ENCODE measurements around the gene APOBEC3B. TPM values are rescaled to one million over a fixed set of nuclear protein-coding genes. Genes with fewer than 3 reads are reported as not detected.
"Not testable (repeated sequence)": the region's sequence is repeated elsewhere in the genome, so short reads cannot be mapped to it uniquely, and the experiment has no call there.

The APOBEC3B gene
- not detected for total RNA-seq

- peak; percentile 12 for DNase-seq
These were observed at the start of gene APOBEC3B for GRCh38 chr22:38981992-38982927. TSS of gene APOBEC3B (plus strand) at chr22:38982347. CDS start at chr22:38982454, 107 bp downstream.

- no peak for DNase-seq
These were observed 47.1 kb upstream of the APOBEC3B start for GRCh38 chr22:38935023-38935422.

DNA sequence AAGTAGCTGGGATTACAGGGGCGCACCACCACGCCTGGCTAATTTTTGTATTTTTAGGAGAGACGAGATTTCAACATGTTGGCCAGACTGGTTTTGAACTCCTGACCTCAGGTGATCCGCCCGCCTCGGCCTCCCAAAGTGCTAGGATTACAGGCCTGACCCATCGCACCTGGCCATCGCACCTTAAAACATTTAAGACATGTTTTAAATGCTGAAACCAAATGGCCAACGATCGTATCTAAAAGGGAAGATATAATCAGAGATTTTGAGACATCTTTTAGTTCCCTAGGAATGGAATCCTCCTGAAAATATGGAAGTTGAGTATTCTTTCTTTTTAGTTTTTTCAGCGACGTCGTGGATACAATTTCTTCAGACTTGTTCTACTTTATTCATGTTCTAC, 46.5 kb upstream of the APOBEC3B start:
- no peak for DNase-seq

DNA sequence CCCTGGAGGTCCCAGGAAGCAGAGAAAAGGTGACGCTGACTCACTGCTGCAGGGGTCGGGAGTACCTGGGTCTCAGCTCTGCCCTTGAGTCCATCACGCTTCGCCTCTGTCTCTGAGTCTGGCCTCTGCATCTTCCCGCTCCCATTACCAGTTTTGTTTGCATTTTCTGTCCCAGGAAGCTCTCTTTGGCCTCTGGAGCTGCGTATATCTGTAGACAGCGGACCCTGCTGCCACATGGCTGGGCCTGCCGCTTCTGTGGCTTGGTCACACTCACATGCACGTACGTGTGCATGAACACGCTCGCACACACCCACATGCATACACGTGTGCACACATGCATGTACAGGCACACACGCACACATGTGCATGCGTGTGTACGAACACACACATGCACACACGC, 45.6 kb upstream of the APOBEC3B start:
- DNase-seq: no peak

GRCh38 chr22:38937036-38937435, 45.1 kb upstream of the APOBEC3B start:
- DNase-seq: no peak

DNA sequence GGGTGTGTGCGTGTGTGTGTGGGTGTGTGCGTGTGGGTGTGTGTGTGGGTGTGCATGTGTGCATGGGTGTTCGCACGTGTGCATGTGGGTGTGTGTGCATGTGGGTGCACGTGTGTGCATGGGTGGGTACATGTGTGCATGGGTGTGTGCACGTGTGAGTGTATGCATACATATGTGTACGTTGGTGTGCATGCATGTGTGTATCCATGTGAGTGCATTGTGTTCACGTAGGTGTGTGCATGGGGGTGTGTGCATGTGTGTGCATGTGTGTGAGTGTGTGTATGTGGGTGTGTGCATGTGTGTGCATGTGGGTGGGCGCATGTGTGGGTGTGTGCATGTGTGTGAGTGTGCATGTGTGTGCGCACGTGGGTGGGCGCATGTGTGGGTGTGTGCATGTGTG, 44.6 kb upstream of the APOBEC3B start:
- no peak for DNase-seq

GRCh38 chr22:38938221-38938620, 43.9 kb upstream of the APOBEC3B start:
- DNase-seq: no peak

DNA sequence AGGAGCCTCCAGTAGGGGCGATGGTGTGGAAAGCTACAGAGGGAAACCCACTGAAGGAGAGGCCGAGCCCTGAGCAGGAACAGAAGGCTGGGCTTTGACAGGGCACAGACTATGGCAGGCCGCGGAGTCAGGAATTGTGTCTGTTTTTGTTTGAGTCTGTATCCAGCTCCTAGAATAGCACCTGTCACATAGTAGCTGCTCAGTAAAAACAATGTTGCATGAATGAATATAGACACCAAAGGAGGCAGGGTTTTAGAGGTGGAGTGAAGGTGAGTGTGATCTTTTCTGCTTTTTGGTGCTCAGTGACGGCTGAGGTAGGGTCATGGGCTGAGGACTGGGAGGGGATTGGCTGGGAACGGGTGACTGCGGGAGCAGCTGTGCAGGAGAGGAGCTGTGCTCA, 43.2 kb upstream of the APOBEC3B start:
- DNase-seq: no peak

DNA sequence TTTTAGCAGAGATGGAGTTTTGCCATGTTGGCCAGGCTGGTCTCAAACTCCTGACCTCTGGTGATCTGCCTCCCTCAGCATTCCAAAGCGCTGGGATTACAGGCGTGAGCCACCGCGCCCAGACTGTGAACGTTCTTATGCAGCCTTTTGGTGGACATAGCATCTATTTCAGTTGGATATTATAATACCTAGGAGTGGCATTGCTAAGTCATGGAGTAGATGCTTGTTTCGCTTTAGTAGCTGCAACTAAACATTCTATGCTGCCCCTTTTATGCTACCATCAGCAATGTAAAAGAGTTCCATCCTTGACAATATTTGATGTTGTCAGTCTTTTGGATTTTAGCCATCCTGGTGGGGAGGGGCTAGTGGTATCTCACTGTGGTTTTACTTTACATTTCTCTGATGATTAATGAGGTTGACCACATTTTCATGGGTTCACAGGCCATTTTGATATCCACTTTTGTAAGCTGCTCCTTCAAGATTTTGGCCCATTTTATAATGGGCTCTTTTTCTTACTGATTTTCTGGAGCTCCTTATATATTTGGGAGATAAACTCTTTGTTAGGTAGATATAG, 41.2 kb upstream of the APOBEC3B start:
- DNase-seq: no peak

GRCh38 chr22:38941488-38941987, 40.6 kb upstream of the APOBEC3B start:
- no peak for DNase-seq

DNA sequence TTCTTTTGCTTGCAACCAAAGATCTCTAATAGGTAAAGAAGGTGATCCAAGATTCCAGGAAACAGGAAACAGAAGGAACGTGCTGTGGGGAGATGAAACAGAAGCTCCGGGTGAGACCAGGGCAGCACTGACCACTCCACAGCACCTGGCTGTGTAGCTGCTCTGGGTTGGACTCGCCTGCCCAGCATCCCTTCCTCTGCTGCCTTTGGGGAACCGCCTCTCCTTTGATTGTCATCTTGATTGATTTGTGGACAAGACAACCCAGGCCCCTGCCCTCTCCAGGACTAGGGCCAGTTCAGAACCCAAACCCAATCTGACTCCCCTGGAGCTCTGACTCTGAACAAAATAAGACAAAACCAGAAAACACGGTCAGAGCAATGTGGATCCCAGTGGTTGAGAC, 39.4 kb upstream of the APOBEC3B start:
- DNase-seq: no peak

GRCh38 chr22:38943201-38943600, 38.9 kb upstream of the APOBEC3B start:
- DNase-seq: no peak

GRCh38 chr22:38943882-38944281, 38.3 kb upstream of the APOBEC3B start:
- DNase-seq: no peak

GRCh38 chr22:38944653-38945052, 37.5 kb upstream of the APOBEC3B start:
- no peak for DNase-seq

- DNase-seq: not testable (repeated sequence)
These were observed 36.3 kb upstream of the APOBEC3B start for GRCh38 chr22:38945706-38946338.

GRCh38 chr22:38946771-38947170, 35.4 kb upstream of the APOBEC3B start:
- no peak for DNase-seq

- DNase-seq: no peak
These were observed 34.6 kb upstream of the APOBEC3B start for GRCh38 chr22:38947321-38948140.

- DNase-seq: no peak
These were observed 33.8 kb upstream of the APOBEC3B start for GRCh38 chr22:38948181-38948940.

- no peak for DNase-seq
These were observed 32.2 kb upstream of the APOBEC3B start for GRCh38 chr22:38949889-38950405.

DNA sequence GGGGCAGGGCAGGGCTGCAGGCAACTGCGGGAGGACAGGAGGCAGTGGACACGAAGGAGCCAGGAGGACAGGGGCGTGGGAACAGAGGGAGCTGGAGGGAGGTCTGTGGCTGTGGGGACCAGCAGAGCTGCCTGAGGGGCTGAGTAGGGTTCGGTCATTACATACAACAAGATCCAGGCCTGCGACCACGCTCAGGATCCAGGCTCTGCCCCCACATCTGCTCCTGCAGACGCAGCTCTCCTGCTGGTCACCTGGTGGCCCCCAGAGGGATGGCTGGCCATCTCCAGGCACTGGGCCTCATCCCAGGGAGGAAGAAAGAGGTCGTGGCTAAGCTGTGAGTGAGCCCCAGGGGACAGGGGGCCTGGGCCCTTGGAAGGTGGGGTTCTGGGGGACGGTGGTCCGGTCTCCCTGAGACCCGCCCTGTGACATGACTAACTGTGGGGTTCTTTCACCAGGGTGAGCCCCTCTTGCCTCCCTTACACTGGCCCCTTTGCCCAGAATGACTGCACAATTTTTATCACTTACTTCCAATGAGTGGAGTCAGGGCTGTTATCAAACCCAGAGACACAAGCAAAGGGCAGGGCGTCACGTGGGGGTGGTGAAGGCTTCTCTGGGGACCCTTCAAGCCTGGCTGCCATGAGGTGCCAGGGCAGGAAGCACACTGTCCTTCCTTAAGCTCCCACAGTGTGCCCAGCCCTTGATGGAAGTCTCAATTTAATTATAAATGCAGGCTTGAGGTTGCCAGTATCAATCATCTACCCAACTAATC, 31.4 kb upstream of the APOBEC3B start:
- DNase-seq: no peak

Measured in occipital lobe (tissue), 2 donors.